Cardiac fibroblast (primary cell): Measurements from ENCODE around the gene SCARF2.

ENCODE experiments used
- DNase-seq, 2 donors: peaks; one replicate each; pipeline versions ENCODE4 v3.0.0 to v3.0.0-alpha.2; 2010; ENCODE audit warnings: low read depth in 2 of 2
- H3K4me3 ChIP-seq, 2 donors: replicated peaks in 1 of 2; 1 replicate in 1 of 2; 2 replicates in 1 of 2; pipeline ENCODE4 v1.5.1; 2011; ENCODE audit warnings: low read depth in 2 of 2, low read length in 2 of 2, mild to moderate bottlenecking in 2 of 2, moderate library complexity in 1 of 2
- CTCF ChIP-seq: IDR thresholded peaks from one replicate; pipeline ENCODE4 v1.5.1; 2011; ENCODE audit warnings: low read depth, mild to moderate bottlenecking, low read length, inconsistent platforms

Gene SCARF2

GRCh38 chr22:20450551-20450906 lies 12.9 kb upstream of the SCARF2 start:
- no peak overlapping the region for H3K4me3 ChIP-seq
- no peak for DNase-seq
- TF ChIP-seq CTCF = no peak

- TF ChIP-seq CTCF = no peak
- no peak for DNase-seq
- H3K4me3 ChIP-seq = no peak overlapping the region
These were observed 12.4 kb upstream of the SCARF2 start for GRCh38 chr22:20449819-20450550.

- no peak for DNase-seq
- no peak for TF ChIP-seq CTCF
- no peak overlapping the region for H3K4me3 ChIP-seq
These were observed 11.0 kb upstream of the SCARF2 start for GRCh38 chr22:20448630-20449029.

GRCh38 chr22:20446383-20446970 lies 8.9 kb upstream of the SCARF2 start:
- no peak overlapping the region for H3K4me3 ChIP-seq
- no peak for TF ChIP-seq CTCF
- no peak for DNase-seq

GRCh38 chr22:20444325-20444724 lies 6.7 kb upstream of the SCARF2 start:
- no peak for DNase-seq
- no peak for TF ChIP-seq CTCF
- H3K4me3 ChIP-seq = no peak overlapping the region

GRCh38 chr22:20442485-20443284 lies 5.1 kb upstream of the SCARF2 start:
- H3K4me3 ChIP-seq = no peak overlapping the region
- TF ChIP-seq CTCF = no peak
- no peak for DNase-seq
